H9 (cell line): Measurements from ENCODE around the gene TMEM200C. TPM values are rescaled to one million over a fixed set of nuclear protein-coding genes. Genes with fewer than 3 reads are reported as not detected.

Experiments used
- DNase-seq: peaks from one replicate; pipeline ENCODE4 v3.0.0-alpha.2; 2017
- H2AFZ ChIP-seq: one replicate; pipeline ENCODE4 v1.6.1; 2013; ENCODE audit warnings: mild to moderate bottlenecking, low read length, control low read depth, moderate library complexity
- H2AK5ac ChIP-seq: 2 replicates; pipeline ENCODE4 v1.6.1; 2013; ENCODE audit warnings: low read length, control low read depth, mixed read lengths; ENCODE audit not compliant: insufficient read length
- H2BK120ac ChIP-seq: one replicate; pipeline ENCODE4 v1.6.1; 2013; ENCODE audit warnings: low read depth, mild to moderate bottlenecking, low read length, control low read depth, inconsistent platforms; ENCODE audit not compliant: poor library complexity, severe bottlenecking
- H2BK12ac ChIP-seq: 2 replicates; pipeline ENCODE4 v1.6.1; 2013; ENCODE audit warnings: low read length, control low read depth, mixed read lengths, low read depth; ENCODE audit not compliant: insufficient read length
- H2BK15ac ChIP-seq: 2 replicates; pipeline ENCODE4 v1.6.1; 2013; ENCODE audit warnings: low read depth, low read length, control low read depth
- H2BK20ac ChIP-seq: one replicate; pipeline ENCODE4 v1.6.1; 2013; ENCODE audit warnings: low read depth, mild to moderate bottlenecking, low read length, control low read depth, inconsistent platforms; ENCODE audit not compliant: poor library complexity, severe bottlenecking
- H2BK5ac ChIP-seq: 2 replicates; pipeline ENCODE4 v1.6.1; 2013; ENCODE audit warnings: low read length, control low read depth, mixed read lengths; ENCODE audit not compliant: insufficient read length
- H3K14ac ChIP-seq: 2 replicates; pipeline ENCODE4 v1.6.1; 2013; ENCODE audit warnings: low read length, control low read depth; ENCODE audit not compliant: insufficient read depth
- H3K18ac ChIP-seq: 2 replicates; pipeline ENCODE4 v1.6.1; 2013; ENCODE audit warnings: low read depth, mild to moderate bottlenecking, mixed read lengths, low read length, control low read depth; ENCODE audit not compliant: insufficient read length
- H3K23ac ChIP-seq: 2 replicates; pipeline ENCODE4 v1.6.1; 2013; ENCODE audit warnings: low read length, control low read depth, mixed read lengths, low read depth; ENCODE audit not compliant: insufficient read length
- H3K23me2 ChIP-seq: 2 replicates; pipeline ENCODE4 v1.6.1; 2013; ENCODE audit warnings: low read depth, mild to moderate bottlenecking, mixed read lengths, low read length, control low read depth; ENCODE audit not compliant: insufficient read length, poor library complexity, severe bottlenecking
- H3K27ac ChIP-seq: 2 replicates; pipeline ENCODE4 v1.5.1; 2013; ENCODE audit warnings: low read length, control low read depth, mixed read lengths, low read depth; ENCODE audit not compliant: insufficient read length
- H3K27me3 ChIP-seq: 2 replicates; pipeline ENCODE4 v1.6.1; 2013; ENCODE audit warnings: low read length, control low read depth, inconsistent platforms; ENCODE audit not compliant: insufficient read depth
- H3K4ac ChIP-seq: 2 replicates; pipeline ENCODE4 v1.6.1; 2013; ENCODE audit warnings: low read depth, mild to moderate bottlenecking, control low read depth, inconsistent platforms, low read length, moderate library complexity
- H3K4me1 ChIP-seq: 2 replicates; pipeline ENCODE4 v1.6.1; 2013; ENCODE audit warnings: low read length, control low read depth, inconsistent platforms; ENCODE audit not compliant: insufficient read depth
- H3K4me2 ChIP-seq: 2 replicates; pipeline ENCODE4 v1.6.1; 2013; ENCODE audit warnings: low read length, control low read depth, mixed read lengths; ENCODE audit not compliant: insufficient read length, insufficient read depth
- H3K56ac ChIP-seq: 2 replicates; pipeline ENCODE4 v1.6.1; 2013; ENCODE audit warnings: low read depth, mild to moderate bottlenecking, mixed read lengths, low read length, control low read depth; ENCODE audit not compliant: insufficient read length
- H3K79me1 ChIP-seq: 2 replicates; pipeline ENCODE4 v1.6.1; 2013; ENCODE audit warnings: low read depth, mild to moderate bottlenecking, moderate library complexity, low read length, control low read depth, inconsistent platforms; ENCODE audit not compliant: insufficient read depth, poor library complexity, severe bottlenecking
- H3K79me2 ChIP-seq: 2 replicates; pipeline ENCODE4 v1.6.1; 2013; ENCODE audit warnings: low read length, control low read depth, inconsistent platforms; ENCODE audit not compliant: insufficient read depth
- H3K9ac ChIP-seq: 2 replicates; pipeline ENCODE4 v1.6.1; 2013; ENCODE audit warnings: low read length, control low read depth, mixed read lengths; ENCODE audit not compliant: insufficient read length; ENCODE audit errors: extremely low read depth
- H3K9me3 ChIP-seq: one replicate; pipeline ENCODE4 v1.6.1; 2013; ENCODE audit warnings: low read depth, low read length, inconsistent platforms; ENCODE audit not compliant: control insufficient read depth
- H3T11ph ChIP-seq: one replicate; pipeline ENCODE4 v1.6.1; 2013; ENCODE audit warnings: mild to moderate bottlenecking, low read length, control low read depth, inconsistent platforms
- H4K20me1 ChIP-seq: one replicate; pipeline ENCODE4 v1.6.1; 2013; ENCODE audit not compliant: control insufficient read depth, insufficient read length, insufficient read depth
- H4K5ac ChIP-seq: 2 replicates; pipeline ENCODE4 v1.6.1; 2013; ENCODE audit warnings: low read depth, mild to moderate bottlenecking, mixed read lengths, low read length, control low read depth; ENCODE audit not compliant: insufficient read length
- H4K8ac ChIP-seq: replicated peaks from 2 replicates; pipeline ENCODE4 v1.6.1; 2013; ENCODE audit warnings: low read length, control low read depth, mixed read lengths, low read depth; ENCODE audit not compliant: insufficient read length
- H4K91ac ChIP-seq: 2 replicates; pipeline ENCODE4 v1.6.1; 2013; ENCODE audit warnings: low read depth, mild to moderate bottlenecking, moderate library complexity, mixed read lengths, low read length, control low read depth; ENCODE audit not compliant: insufficient read length
- H3K27ac Mint-ChIP-seq, 3 experiments: 2 replicates in 2 of 3; 3 replicates in 1 of 3; pipeline ENCODE4 v1.8.0; 2020 to 2021; ENCODE audit warnings: mixed read lengths in 3 of 3, mild to moderate bottlenecking in 1 of 3, moderate library complexity in 1 of 3
- H3K27me3 Mint-ChIP-seq: 2 replicates; pipeline ENCODE4 v1.8.0; 2021; ENCODE audit warnings: low read depth, mild to moderate bottlenecking, moderate library complexity, mixed read lengths
- H3K36me3 Mint-ChIP-seq, 3 experiments: 2 replicates in 2 of 3; 3 replicates in 1 of 3; pipeline ENCODE4 v1.8.0; 2020 to 2021; ENCODE audit warnings: low read depth in 3 of 3, mixed read lengths in 3 of 3; ENCODE audit not compliant: insufficient read depth in 1 of 3
- H3K4me1 Mint-ChIP-seq, 2 experiments: 2 replicates each; pipeline ENCODE4 v1.8.0; 2020; ENCODE audit warnings: mixed read lengths in 2 of 2
- H3K4me3 Mint-ChIP-seq, 2 experiments: 2 replicates in 1 of 2; 3 replicates in 1 of 2; pipeline ENCODE4 v1.8.0; 2020 to 2021; ENCODE audit warnings: mild to moderate bottlenecking in 2 of 2, mixed read lengths in 2 of 2, moderate library complexity in 1 of 2
- H3K9me3 Mint-ChIP-seq, 2 experiments: 2 replicates in 1 of 2; 3 replicates in 1 of 2; pipeline ENCODE4 v1.8.0; 2020; ENCODE audit warnings: mild to moderate bottlenecking in 2 of 2, mixed read lengths in 2 of 2, moderate library complexity in 1 of 2
- CTCF ChIP-seq: fragments of 200-600 bp; sonication (generic); conservative IDR thresholded peaks from 3 replicates; pipeline ENCODE4 v1.8.0; 2021; ENCODE audit warnings: antibody characterized with exemption, mild to moderate bottlenecking
- WGBS: extraction: QIAGEN DNeasy Blood & Tissue Kit; methylation state at CpG from one replicate; pipeline ENCODE4 v1.1.7; 2013; ENCODE audit warnings: missing lambda C conversion rate, low lambda C conversion rate, mixed read lengths; ENCODE audit not compliant: insufficient read length; ENCODE audit errors: extremely low coverage; 5-methylcytosine and 5-hydroxymethylcytosine counted together
- total RNA-seq: library from RNA; stranded (reverse); gene quantifications from 2 replicates; pipeline ENCODE4 v1.2.1, GENCODE V29; 2021

The TMEM200C gene
- total RNA-seq, 1 experiment from 2014 or later = 6.3 TPM

GRCh38 chr18:5939801-5940667 lies 44.7 kb upstream of the TMEM200C start:
- Histone ChIP-seq H2BK120ac (no peak overlapping the region), H3K4me2 (no peak overlapping the region), H3K27ac (no peak overlapping the region), H4K5ac (no peak overlapping the region), H2BK15ac (no peak overlapping the region), H3K23ac (no peak overlapping the region), H3K79me1 (no peaks in the 10 kb centered on the region), H3K9ac (no peak overlapping the region), H3K18ac (no peak overlapping the region), H3K4ac (no peak overlapping the region), H3K14ac (no peak overlapping the region), H2AFZ (no peak overlapping the region), H3K79me2 (no peaks in the 10 kb centered on the region), H2BK12ac (no peak overlapping the region), H3K4me1 (peaks cover 9% of the 10 kb centered on the region), H4K91ac (no peak overlapping the region), H3K9me3 (no peaks in the 10 kb centered on the region), H2AK5ac (no peak overlapping the region), H3K23me2 (no peaks in the 10 kb centered on the region), H2BK20ac (no peak overlapping the region), H3T11ph (no peak overlapping the region), H3K56ac (no peak overlapping the region), H4K8ac (no peak overlapping the region), H3K27me3 (no peaks in the 10 kb centered on the region), H2BK5ac (no peak overlapping the region), H4K20me1 (no peaks in the 10 kb centered on the region)
- H3K27me3 Mint-ChIP-seq = no peaks in the 10 kb centered on the region; the same call in none of the 2 replicates
- H3K4me3 Mint-ChIP-seq = no peak overlapping the region
- peaks cover 21 to 25% of the 10 kb centered on the region in 2 experiments for H3K4me1 Mint-ChIP-seq
- H3K36me3 Mint-ChIP-seq = no peaks in the 10 kb centered on the region; a peak in 1 of 7 replicates
- WGBS = no CpG with 5 or more reads among the region's 7 CpGs
- no peak for DNase-seq
- no peaks in the 10 kb centered on the region for H3K9me3 Mint-ChIP-seq
- TF ChIP-seq CTCF = no peak
- peak overlapping the region in 1 of 3 experiments; percentile 30; a peak in 1 of 7 replicates for H3K27ac Mint-ChIP-seq
